Stimulated activated CD4-positive, alpha-beta T cell treated with anti-CD3 and anti-CD28 coated beads, Interleukin-15, amount 100 ng/mL, for 48 hours (primary cell): ENCODE results near the gene PER2.
"Not testable (repeated sequence)": the region's sequence is repeated elsewhere in the genome, so short reads cannot be mapped to it uniquely, and the experiment has no call there.

Source experiments
- DNase-seq, 2 donors: peaks; one replicate each; pipeline ENCODE4 v3.0.0-alpha.2; 2020; ENCODE audit warnings: low read depth in 2 of 2

Gene PER2

GRCh38 chr2:238313289-238313990 is 25.0 kb upstream of the PER2 start:
- DNase-seq = no peak

GRCh38 chr2:238310721-238311120 is 22.3 kb upstream of the PER2 start:
- DNase-seq = not testable (repeated sequence)

GRCh38 chr2:238308177-238308576 is 19.8 kb upstream of the PER2 start:
- DNase-seq = no peak

- DNase-seq = no peak
These were observed 18.2 kb upstream of the PER2 start for GRCh38 chr2:238306672-238306998.

GRCh38 chr2:238305965-238306671 is 17.7 kb upstream of the PER2 start:
- DNase-seq = no peak

- DNase-seq = no peak
These were observed 16.9 kb upstream of the PER2 start for GRCh38 chr2:238305092-238305862.

- no peak for DNase-seq
These were observed 15.7 kb upstream of the PER2 start for GRCh38 chr2:238304116-238304515.

GRCh38 chr2:238302751-238303150 is 14.3 kb upstream of the PER2 start:
- no peak for DNase-seq

- no peak for DNase-seq
These were observed 13.7 kb upstream of the PER2 start for GRCh38 chr2:238302087-238302486.

GRCh38 chr2:238299803-238300202 is 11.4 kb upstream of the PER2 start:
- DNase-seq = no peak

- DNase-seq = no peak
These were observed 8.4 kb upstream of the PER2 start for GRCh38 chr2:238296638-238297457.

- DNase-seq = no peak
These were observed 7.0 kb upstream of the PER2 start for GRCh38 chr2:238295144-238296112.

GRCh38 chr2:238294393-238295143 is 6.2 kb upstream of the PER2 start:
- no peak for DNase-seq

GRCh38 chr2:238294046-238294392 is 5.6 kb upstream of the PER2 start:
- no peak for DNase-seq

GRCh38 chr2:238291550-238292281 is 3.3 kb upstream of the PER2 start:
- no peak for DNase-seq

GRCh38 chr2:238290715-238291549 is 2.5 kb upstream of the PER2 start:
- no peak for DNase-seq

GRCh38 chr2:238290091-238290509 is 1.7 kb upstream of the PER2 start:
- no peak for DNase-seq

GRCh38 chr2:238289574-238289973 is 1.2 kb upstream of the PER2 start:
- DNase-seq = no peak
